H9 (cell line): ENCODE data around the gene KAT14. TPM values are rescaled to one million over a fixed set of nuclear protein-coding genes. Genes with fewer than 3 reads are reported as not detected.
A peak's percentile ranks its signal among the peaks of the same experiment; 100 is the strongest.

ENCODE experiments used
- DNase-seq: peaks from one replicate; pipeline ENCODE4 v3.0.0-alpha.2; 2017
- H2AFZ ChIP-seq: one replicate; pipeline ENCODE4 v1.6.1; 2013; ENCODE audit warnings: mild to moderate bottlenecking, low read length, control low read depth, moderate library complexity
- H2AK5ac ChIP-seq: 2 replicates; pipeline ENCODE4 v1.6.1; 2013; ENCODE audit warnings: low read length, control low read depth, mixed read lengths; ENCODE audit not compliant: insufficient read length
- H2BK120ac ChIP-seq: one replicate; pipeline ENCODE4 v1.6.1; 2013; ENCODE audit warnings: low read depth, mild to moderate bottlenecking, low read length, control low read depth, inconsistent platforms; ENCODE audit not compliant: poor library complexity, severe bottlenecking
- H2BK12ac ChIP-seq: 2 replicates; pipeline ENCODE4 v1.6.1; 2013; ENCODE audit warnings: low read length, control low read depth, mixed read lengths, low read depth; ENCODE audit not compliant: insufficient read length
- H2BK15ac ChIP-seq: 2 replicates; pipeline ENCODE4 v1.6.1; 2013; ENCODE audit warnings: low read depth, low read length, control low read depth
- H2BK20ac ChIP-seq: one replicate; pipeline ENCODE4 v1.6.1; 2013; ENCODE audit warnings: low read depth, mild to moderate bottlenecking, low read length, control low read depth, inconsistent platforms; ENCODE audit not compliant: poor library complexity, severe bottlenecking
- H2BK5ac ChIP-seq: 2 replicates; pipeline ENCODE4 v1.6.1; 2013; ENCODE audit warnings: low read length, control low read depth, mixed read lengths; ENCODE audit not compliant: insufficient read length
- H3K14ac ChIP-seq: 2 replicates; pipeline ENCODE4 v1.6.1; 2013; ENCODE audit warnings: low read length, control low read depth; ENCODE audit not compliant: insufficient read depth
- H3K18ac ChIP-seq: 2 replicates; pipeline ENCODE4 v1.6.1; 2013; ENCODE audit warnings: low read depth, mild to moderate bottlenecking, mixed read lengths, low read length, control low read depth; ENCODE audit not compliant: insufficient read length
- H3K23ac ChIP-seq: 2 replicates; pipeline ENCODE4 v1.6.1; 2013; ENCODE audit warnings: low read length, control low read depth, mixed read lengths, low read depth; ENCODE audit not compliant: insufficient read length
- H3K23me2 ChIP-seq: 2 replicates; pipeline ENCODE4 v1.6.1; 2013; ENCODE audit warnings: low read depth, mild to moderate bottlenecking, mixed read lengths, low read length, control low read depth; ENCODE audit not compliant: insufficient read length, poor library complexity, severe bottlenecking
- H3K27ac ChIP-seq: 2 replicates; pipeline ENCODE4 v1.5.1; 2013; ENCODE audit warnings: low read length, control low read depth, mixed read lengths, low read depth; ENCODE audit not compliant: insufficient read length
- H3K27me3 ChIP-seq: 2 replicates; pipeline ENCODE4 v1.6.1; 2013; ENCODE audit warnings: low read length, control low read depth, inconsistent platforms; ENCODE audit not compliant: insufficient read depth
- H3K4ac ChIP-seq: 2 replicates; pipeline ENCODE4 v1.6.1; 2013; ENCODE audit warnings: low read depth, mild to moderate bottlenecking, control low read depth, inconsistent platforms, low read length, moderate library complexity
- H3K4me1 ChIP-seq: 2 replicates; pipeline ENCODE4 v1.6.1; 2013; ENCODE audit warnings: low read length, control low read depth, inconsistent platforms; ENCODE audit not compliant: insufficient read depth
- H3K4me2 ChIP-seq: 2 replicates; pipeline ENCODE4 v1.6.1; 2013; ENCODE audit warnings: low read length, control low read depth, mixed read lengths; ENCODE audit not compliant: insufficient read length, insufficient read depth
- H3K56ac ChIP-seq: 2 replicates; pipeline ENCODE4 v1.6.1; 2013; ENCODE audit warnings: low read depth, mild to moderate bottlenecking, mixed read lengths, low read length, control low read depth; ENCODE audit not compliant: insufficient read length
- H3K79me1 ChIP-seq: 2 replicates; pipeline ENCODE4 v1.6.1; 2013; ENCODE audit warnings: low read depth, mild to moderate bottlenecking, moderate library complexity, low read length, control low read depth, inconsistent platforms; ENCODE audit not compliant: insufficient read depth, poor library complexity, severe bottlenecking
- H3K79me2 ChIP-seq: 2 replicates; pipeline ENCODE4 v1.6.1; 2013; ENCODE audit warnings: low read length, control low read depth, inconsistent platforms; ENCODE audit not compliant: insufficient read depth
- H3K9ac ChIP-seq: 2 replicates; pipeline ENCODE4 v1.6.1; 2013; ENCODE audit warnings: low read length, control low read depth, mixed read lengths; ENCODE audit not compliant: insufficient read length; ENCODE audit errors: extremely low read depth
- H3K9me3 ChIP-seq: one replicate; pipeline ENCODE4 v1.6.1; 2013; ENCODE audit warnings: low read depth, low read length, inconsistent platforms; ENCODE audit not compliant: control insufficient read depth
- H3T11ph ChIP-seq: one replicate; pipeline ENCODE4 v1.6.1; 2013; ENCODE audit warnings: mild to moderate bottlenecking, low read length, control low read depth, inconsistent platforms
- H4K20me1 ChIP-seq: one replicate; pipeline ENCODE4 v1.6.1; 2013; ENCODE audit not compliant: control insufficient read depth, insufficient read length, insufficient read depth
- H4K5ac ChIP-seq: 2 replicates; pipeline ENCODE4 v1.6.1; 2013; ENCODE audit warnings: low read depth, mild to moderate bottlenecking, mixed read lengths, low read length, control low read depth; ENCODE audit not compliant: insufficient read length
- H4K8ac ChIP-seq: replicated peaks from 2 replicates; pipeline ENCODE4 v1.6.1; 2013; ENCODE audit warnings: low read length, control low read depth, mixed read lengths, low read depth; ENCODE audit not compliant: insufficient read length
- H4K91ac ChIP-seq: 2 replicates; pipeline ENCODE4 v1.6.1; 2013; ENCODE audit warnings: low read depth, mild to moderate bottlenecking, moderate library complexity, mixed read lengths, low read length, control low read depth; ENCODE audit not compliant: insufficient read length
- H3K27ac Mint-ChIP-seq, 3 experiments: 2 replicates in 2 of 3; 3 replicates in 1 of 3; pipeline ENCODE4 v1.8.0; 2020 to 2021; ENCODE audit warnings: mixed read lengths in 3 of 3, mild to moderate bottlenecking in 1 of 3, moderate library complexity in 1 of 3
- H3K27me3 Mint-ChIP-seq: 2 replicates; pipeline ENCODE4 v1.8.0; 2021; ENCODE audit warnings: low read depth, mild to moderate bottlenecking, moderate library complexity, mixed read lengths
- H3K36me3 Mint-ChIP-seq, 3 experiments: 2 replicates in 2 of 3; 3 replicates in 1 of 3; pipeline ENCODE4 v1.8.0; 2020 to 2021; ENCODE audit warnings: low read depth in 3 of 3, mixed read lengths in 3 of 3; ENCODE audit not compliant: insufficient read depth in 1 of 3
- H3K4me1 Mint-ChIP-seq, 2 experiments: 2 replicates each; pipeline ENCODE4 v1.8.0; 2020; ENCODE audit warnings: mixed read lengths in 2 of 2
- H3K4me3 Mint-ChIP-seq, 2 experiments: 2 replicates in 1 of 2; 3 replicates in 1 of 2; pipeline ENCODE4 v1.8.0; 2020 to 2021; ENCODE audit warnings: mild to moderate bottlenecking in 2 of 2, mixed read lengths in 2 of 2, moderate library complexity in 1 of 2
- H3K9me3 Mint-ChIP-seq, 2 experiments: 2 replicates in 1 of 2; 3 replicates in 1 of 2; pipeline ENCODE4 v1.8.0; 2020; ENCODE audit warnings: mild to moderate bottlenecking in 2 of 2, mixed read lengths in 2 of 2, moderate library complexity in 1 of 2
- CTCF ChIP-seq: fragments of 200-600 bp; sonication (generic); conservative IDR thresholded peaks from 3 replicates; pipeline ENCODE4 v1.8.0; 2021; ENCODE audit warnings: antibody characterized with exemption, mild to moderate bottlenecking
- WGBS: extraction: QIAGEN DNeasy Blood & Tissue Kit; methylation state at CpG from one replicate; pipeline ENCODE4 v1.1.7; 2013; ENCODE audit warnings: missing lambda C conversion rate, low lambda C conversion rate, mixed read lengths; ENCODE audit not compliant: insufficient read length; ENCODE audit errors: extremely low coverage; 5-methylcytosine and 5-hydroxymethylcytosine counted together
- total RNA-seq: library from RNA; stranded (reverse); gene quantifications from 2 replicates; pipeline ENCODE4 v1.2.1, GENCODE V29; 2021

KAT14 gene
- total RNA-seq, 1 experiment from 2014 or later, result 19.2 TPM

GRCh38 chr20:18138266-18138582 lies 561 bp downstream of the KAT14 start:
- H3K23me2 ChIP-seq, result no peaks in the 10 kb centered on the region
- H3K27me3 ChIP-seq, result no peaks in the 10 kb centered on the region
- no peak overlapping the region for H4K8ac ChIP-seq
- no peak overlapping the region for H4K91ac ChIP-seq
- H2BK12ac ChIP-seq, result no peak overlapping the region
- no peak overlapping the region for H2AK5ac ChIP-seq
- H3K27me3 Mint-ChIP-seq, result no peaks in the 10 kb centered on the region; the same call in 1 of the 2 replicates
- H3K9ac ChIP-seq, result peak overlapping the region; percentile 74
- H3K27ac Mint-ChIP-seq, result no peak overlapping the region; a peak in 1 of 7 replicates
- H3K4me3 Mint-ChIP-seq, result peak overlapping the region; percentile 86 to 93
- no peak for DNase-seq
- no peak overlapping the region for H2BK120ac ChIP-seq
- peaks cover 14 to 18% of the 10 kb centered on the region in 2 experiments for H3K4me1 Mint-ChIP-seq
- no peak overlapping the region for H3K14ac ChIP-seq
- H4K5ac ChIP-seq, result no peak overlapping the region
- H3T11ph ChIP-seq, result no peak overlapping the region
- peaks cover 4% of the 10 kb centered on the region; the same call in 1 of the 2 replicates for H3K4me1 ChIP-seq
- no peak overlapping the region for H2BK15ac ChIP-seq
- H3K23ac ChIP-seq, result no peak overlapping the region
- H3K9me3 Mint-ChIP-seq, result no peaks in the 10 kb centered on the region
- H2AFZ ChIP-seq, result no peak overlapping the region
- no peak overlapping the region for H3K56ac ChIP-seq
- peak overlapping the region; percentile 78 for H3K4me2 ChIP-seq
- H3K4ac ChIP-seq, result no peak overlapping the region
- WGBS, result no CpG with 5 or more reads among the region's 15 CpGs
- no peaks in the 10 kb centered on the region for H3K79me1 ChIP-seq
- no peak overlapping the region for H2BK20ac ChIP-seq
- H4K20me1 ChIP-seq, result peaks cover 2% of the 10 kb centered on the region
- H3K18ac ChIP-seq, result no peak overlapping the region
- TF ChIP-seq CTCF, result no peak
- peaks cover 17% of the 10 kb centered on the region; the same call in 1 of the 2 replicates for H3K79me2 ChIP-seq
- H3K27ac ChIP-seq, result no peak overlapping the region
- no peak overlapping the region for H2BK5ac ChIP-seq
- H3K9me3 ChIP-seq, result no peaks in the 10 kb centered on the region
- peaks cover 6 to 11% (median 10%) of the 10 kb centered on the region in 3 experiments for H3K36me3 Mint-ChIP-seq
